Measurements from ENCODE around the gene RABL2A.
"Not testable (repeated sequence)": the region's sequence is repeated elsewhere in the genome, so short reads cannot be mapped to it uniquely, and the experiment has no call there.

RABL2A gene

DNA sequence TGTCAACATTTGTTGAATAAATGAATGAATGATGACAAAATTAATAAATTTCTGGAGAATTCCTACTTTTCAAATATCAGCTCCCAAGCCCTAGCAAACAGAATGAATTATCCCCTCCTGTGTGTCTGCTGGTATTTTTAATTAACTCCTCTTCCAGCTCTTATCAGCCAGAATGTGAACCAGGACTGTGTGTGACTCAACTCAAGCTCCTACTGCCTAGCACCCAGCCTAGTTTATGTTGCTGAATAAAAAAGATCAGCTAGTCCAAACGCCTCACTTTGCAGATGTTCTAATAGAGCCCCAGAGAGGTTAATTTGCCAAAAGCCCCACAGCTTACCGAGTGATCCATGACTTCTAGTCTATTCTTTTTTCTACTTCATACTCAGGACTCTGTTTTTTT, 50.3 kb downstream of the RABL2A start:
- no peak for DNase-seq (ENCODE audit: low read depth in 1 of 2, low spot score in 1 of 2)

DNA sequence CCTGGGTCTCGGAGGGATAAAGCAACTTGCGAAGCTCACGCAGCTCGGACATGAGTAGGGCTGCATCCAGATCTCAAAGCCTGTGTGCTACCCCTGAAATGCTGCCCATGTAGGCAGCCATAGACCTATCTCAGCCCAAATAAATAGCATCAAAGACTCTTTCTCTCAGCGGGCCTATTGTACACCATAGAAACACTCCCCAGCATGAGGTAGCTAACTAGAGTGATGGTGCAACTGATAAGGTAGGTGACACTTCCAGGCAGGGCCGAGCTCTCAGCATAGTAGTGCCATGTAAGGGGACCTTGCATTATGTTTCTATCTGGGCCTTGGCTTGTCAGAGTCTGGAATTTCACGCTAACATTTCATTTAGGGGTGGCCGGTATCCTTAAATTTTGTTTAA, 52.4 kb downstream of the RABL2A start:
- DNase-seq (ENCODE audit: low read depth in 1 of 2, low spot score in 1 of 2), result no peak

DNA sequence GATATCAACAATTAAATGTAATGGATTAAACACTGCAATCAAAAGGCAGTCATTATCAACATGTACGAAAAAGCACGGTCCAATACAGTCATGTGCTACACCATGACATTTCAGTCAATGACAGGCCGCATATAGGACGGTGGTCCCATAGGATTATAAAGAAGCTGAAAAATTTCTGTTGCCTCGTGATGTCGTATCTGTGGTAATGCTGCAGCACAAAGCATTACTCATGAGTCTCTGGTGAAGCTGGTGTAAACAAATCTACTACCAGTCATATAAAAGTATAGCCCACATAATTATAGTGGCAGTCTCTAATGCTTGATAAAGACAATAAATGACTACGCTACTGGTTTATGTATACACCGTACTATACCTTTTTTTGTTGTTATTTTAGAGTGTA, 58.4 kb downstream of the RABL2A start:
- no peak for DNase-seq (ENCODE audit: low read depth in 1 of 2, low spot score in 1 of 2)

DNA sequence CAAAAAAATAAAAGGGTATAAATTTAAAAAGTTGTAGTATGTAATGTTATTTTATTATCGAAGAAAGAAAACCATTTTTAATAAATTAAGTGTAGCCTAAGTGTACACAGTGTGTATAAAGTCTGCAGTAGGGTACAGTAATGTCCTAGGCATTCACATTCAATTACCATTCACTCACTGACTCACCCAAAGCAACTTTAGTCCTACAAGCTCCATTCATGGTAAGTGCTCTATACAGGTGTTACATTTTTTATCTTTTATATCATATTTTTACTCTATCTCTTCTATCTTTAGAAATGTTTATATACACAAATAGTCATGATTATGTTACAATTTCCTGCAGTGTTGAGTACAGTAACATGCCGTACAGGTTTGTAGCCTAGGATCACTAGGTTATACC, 59.5 kb downstream of the RABL2A start:
- DNase-seq (ENCODE audit: low read depth in 1 of 2, low spot score in 1 of 2), result no peak

DNA sequence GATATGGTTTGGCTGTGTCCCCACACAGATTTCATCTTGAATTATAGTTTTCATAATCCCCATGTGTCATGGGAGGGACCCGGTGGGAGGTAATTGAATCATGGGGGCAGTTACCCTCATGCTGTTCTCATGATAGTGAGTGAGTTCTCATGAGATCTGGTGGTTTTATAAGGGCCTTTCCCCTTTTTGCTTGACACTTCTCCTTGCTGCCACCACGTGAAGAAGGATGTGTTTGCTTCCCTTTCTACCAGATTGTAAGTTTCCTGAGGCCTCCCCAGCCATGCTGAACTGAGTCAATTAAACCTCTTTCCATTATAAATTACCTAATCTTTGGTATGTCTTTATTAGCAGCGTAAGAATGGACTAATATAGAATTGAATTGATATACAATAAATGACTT, 63.8 kb downstream of the RABL2A start:
- not testable (repeated sequence) for DNase-seq (ENCODE audit: low read depth in 1 of 2, low spot score in 1 of 2)

Data from activated CD4-positive, alpha-beta T cell treated with anti-CD3 and anti-CD28 coated beads, Interleukin-2, amount 50 U/mL, for 24 hours (primary cell).